GM21381 (cell line): ENCODE measurements around the gene ADAP1.
A peak's percentile ranks its signal among the peaks of the same experiment; 100 is the strongest.
"Not testable (repeated sequence)": the region's sequence is repeated elsewhere in the genome, so short reads cannot be mapped to it uniquely, and the experiment has no call there.

Source experiments
- ATAC-seq: cut with Tn5 transposase; IDR thresholded peaks from one replicate; pipeline ENCODE4 v1.9.1; 2021; ENCODE audit warnings: mild to moderate bottlenecking, moderate library complexity; ENCODE audit not compliant: unreplicated experiment

The ADAP1 gene

DNA sequence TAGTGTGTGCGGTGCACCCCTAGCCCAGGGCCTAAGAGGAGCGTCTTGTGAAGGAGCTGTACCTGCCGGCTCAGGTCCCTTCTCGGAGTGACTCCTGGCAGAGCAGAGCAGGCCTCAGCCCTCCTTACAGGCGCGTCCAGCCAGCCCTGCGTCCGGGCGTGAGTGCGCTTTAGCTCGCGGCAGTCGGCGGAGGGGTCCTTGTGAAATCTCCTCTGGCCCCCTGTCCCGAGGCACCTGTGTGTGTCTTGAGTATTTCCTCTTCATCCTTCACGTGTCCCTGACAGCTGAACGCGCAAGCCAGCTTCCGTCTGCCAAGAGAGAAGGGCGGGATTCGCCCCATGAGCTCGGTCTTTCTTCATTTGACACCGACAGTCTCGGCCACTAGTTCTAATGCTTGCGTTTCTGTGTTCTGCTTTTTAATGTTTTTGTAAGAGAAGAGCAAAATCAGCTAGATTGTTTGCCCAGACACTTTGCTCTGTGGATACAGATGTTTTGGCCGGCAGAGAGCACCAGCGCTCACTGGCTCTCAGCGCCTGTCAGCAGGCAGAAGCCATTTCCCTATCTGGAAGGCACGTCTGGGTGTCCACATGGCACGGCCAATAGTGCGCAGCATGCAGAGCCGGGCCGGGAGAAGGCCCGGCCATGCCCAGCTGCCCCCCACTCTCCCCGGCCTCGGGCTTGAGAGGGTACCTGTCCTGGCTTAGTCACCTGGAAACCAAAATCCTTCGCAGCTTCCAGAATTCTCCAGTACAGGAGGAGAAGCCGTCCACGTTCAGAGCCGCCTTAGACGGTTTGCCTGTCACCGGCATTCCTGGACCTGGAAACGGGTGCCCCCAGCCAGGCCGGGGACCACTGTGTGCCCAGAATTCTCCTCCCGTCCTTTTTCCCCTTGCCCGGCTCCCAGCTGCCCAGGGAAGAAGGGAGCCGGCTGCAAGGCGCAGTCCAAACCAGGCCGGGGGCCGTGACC lies 71.1 kb downstream of the ADAP1 start:
- ATAC-seq = no peak

DNA sequence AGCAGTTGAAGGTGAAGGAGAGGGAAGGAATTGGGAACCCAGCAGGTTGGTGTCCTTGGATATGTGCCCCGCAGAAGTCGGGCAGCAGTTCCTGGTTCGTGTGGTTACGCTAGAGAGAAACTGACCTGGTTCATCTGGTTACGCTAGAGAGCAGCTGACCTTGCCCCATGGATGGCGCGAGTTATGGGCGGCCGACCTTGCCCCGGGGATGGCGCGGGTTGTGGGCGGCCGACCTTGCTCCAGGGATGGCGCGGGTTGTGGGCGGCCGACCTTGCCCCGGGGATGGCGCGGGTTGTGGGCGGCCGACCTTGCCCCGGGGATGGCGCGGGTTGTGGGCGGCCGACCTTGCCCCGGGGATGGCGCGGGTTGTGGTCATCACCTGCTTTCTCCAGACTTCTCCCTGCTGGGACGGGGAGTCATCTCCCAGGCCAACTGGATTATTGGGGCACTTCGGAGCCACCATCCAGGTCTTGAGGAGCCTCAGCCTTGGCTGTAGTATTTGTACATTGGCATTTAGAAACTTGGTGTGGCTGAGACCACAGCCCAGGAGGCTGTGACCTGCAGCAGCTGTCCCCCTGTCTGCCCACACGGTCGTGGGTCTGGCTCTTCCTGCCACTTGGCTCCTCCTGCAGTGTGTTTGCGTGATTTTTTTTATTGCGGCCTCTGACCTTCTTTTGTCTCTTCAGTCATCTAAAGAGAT lies 72.0 kb downstream of the ADAP1 start:
- ATAC-seq = no peak

DNA sequence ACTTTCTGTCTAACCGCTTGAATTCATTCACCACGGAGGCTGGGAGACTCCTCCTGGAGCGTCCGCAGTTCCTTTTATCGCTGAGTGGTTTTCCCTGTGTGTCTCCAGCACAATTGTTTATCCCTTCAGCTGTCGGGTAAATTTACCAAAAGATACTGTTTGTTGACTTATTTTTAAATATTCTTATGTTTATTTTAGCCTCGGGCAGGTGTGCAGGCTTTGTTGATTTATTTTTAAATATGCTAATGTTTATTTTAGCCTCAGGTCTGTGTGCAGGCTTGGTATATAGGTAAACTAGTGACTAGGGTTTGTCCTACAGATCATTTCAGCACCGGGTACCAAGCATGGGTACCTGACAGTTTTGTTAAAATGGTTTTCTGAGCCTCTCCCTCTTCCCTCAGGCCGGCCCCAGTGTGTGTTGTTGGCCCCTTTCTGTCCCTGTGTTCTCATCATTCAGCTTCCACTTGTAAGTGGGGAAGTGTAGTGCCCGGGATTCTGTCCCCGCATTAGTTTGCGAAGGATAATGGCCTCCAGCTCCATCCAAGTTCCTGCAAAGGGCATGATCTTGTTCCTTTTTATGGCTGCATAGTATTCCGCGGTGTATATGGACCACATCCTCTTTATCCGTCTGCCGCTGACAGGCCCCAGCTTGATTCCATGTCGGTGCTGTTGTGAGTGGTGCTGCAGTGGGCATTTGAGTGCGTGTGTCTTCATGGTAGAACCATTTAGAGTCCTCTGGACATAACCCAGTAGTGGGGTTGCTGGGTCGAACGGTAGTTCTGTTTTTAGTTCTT lies 72.8 kb downstream of the ADAP1 start:
- ATAC-seq = no peak

DNA sequence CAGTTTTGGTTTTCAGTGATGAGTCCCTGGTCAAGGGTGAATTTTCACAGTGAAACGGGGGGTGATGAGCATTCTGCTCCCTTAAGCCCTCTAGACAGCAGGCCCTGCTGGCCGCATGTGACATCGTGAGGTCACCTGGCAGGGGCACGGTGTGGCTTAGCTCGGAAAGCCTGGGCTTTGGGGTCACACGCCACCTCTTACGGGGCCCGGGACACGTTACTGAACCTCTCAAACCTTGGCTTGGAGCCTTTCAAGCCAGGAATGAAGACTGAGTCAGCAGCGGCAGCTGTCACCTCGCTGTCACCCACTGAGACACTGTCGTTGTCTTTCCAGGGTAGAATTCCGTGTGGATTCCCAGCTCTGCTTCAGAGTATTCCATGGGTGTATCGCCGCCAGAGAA lies 74.0 kb downstream of the ADAP1 start:
- no peak for ATAC-seq

DNA sequence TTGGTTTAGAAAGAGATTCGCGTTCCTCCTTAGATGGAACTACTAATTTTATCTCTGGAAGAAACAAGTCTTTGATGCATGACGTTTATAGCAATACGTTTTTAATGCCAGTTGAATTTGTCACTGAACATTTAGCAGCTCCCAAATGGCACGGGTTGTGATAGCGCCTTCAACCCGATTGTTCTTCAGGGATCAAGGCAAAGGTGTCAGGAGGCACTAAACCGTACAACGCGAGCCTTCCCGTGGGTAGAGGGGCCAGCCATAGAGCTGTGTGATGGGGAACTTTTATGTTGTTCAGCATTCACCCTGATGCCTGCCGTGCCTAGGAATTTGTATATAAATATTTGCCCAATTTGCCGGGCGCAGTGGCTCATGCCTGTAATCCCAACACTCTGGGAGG lies 74.8 kb downstream of the ADAP1 start:
- ATAC-seq = no peak

DNA sequence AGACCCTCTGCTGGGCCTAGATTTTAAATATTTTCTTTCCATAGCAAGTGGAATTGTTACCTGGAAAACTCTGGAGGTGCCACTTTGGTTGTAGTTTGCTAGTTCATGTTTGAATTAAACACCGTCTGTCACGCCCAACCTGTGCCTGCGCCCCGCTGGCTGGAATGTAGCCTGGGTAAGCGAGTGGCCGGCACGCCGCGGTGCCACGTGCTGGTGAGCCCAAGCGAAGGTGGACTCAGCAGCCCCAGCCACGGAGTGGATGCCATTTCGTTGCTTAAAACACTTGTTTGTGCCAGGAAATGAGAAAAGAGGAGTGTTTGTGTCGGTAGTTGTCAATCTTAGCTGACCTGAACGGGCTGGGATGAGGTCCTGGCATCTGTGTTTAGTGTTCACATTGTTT lies 75.4 kb downstream of the ADAP1 start:
- no peak for ATAC-seq

DNA sequence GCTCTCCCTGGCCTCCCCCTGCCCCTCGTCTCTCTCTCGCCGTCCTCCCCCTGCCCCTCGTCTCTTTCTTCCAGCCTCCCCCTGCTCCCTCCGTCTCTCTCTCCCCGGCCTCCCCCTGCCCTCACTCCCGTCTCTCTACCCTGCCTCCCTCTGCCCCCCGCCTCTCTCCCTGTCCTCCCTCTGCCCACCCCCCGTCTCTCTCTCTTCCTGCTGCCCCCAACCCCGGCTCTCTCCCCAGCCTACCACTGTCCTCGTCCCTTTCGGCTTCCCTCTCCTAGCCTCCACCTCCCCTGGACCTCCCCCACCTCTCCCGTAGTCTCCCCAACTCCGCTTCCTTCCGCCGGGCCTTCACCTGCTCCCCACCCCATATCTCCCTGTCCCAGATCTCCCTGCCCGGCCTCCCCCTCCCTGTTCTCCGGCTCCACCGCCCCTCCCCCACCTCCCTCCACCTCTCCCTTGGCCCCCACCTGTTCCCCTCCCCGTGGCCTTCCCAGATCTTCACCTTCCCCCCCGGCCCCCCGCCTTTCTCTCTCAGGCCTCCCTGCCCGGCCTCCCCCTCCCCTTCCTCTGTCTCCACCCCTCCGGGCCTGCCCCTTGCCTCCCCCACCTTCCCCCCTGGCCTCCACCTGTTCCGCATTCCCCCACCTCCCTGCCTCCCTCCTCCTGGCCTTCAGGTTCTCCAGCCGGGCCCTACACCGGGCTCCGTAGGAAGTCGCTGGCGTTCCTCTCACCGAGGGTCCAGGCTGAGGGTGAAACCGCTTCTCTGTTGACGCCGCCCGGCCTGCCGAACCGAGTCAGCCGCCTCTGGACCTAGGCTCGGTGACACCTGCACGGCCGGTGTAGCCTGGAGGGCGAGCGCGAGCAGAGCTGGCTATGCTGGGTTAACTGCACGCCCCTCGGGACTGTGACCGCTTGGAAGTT lies 76.9 kb downstream of the ADAP1 start:
- ATAC-seq = no peak

DNA sequence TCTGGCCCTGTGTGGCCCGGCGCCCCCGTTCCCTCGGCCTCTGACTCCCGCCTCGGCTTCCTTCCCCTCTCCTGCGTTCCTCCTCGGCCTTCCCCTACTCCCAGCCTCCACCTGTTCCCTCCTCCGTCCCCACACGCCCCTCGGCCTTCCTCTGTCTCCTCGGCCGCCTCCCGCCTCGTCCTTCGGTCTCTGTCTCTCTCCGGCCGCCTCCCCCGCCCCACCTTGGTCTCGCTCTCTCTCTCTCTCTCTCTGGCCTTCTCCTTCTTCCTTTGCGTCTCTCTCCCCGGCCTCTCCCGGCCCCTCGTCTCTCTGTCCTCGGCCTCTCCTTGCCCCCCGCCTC lies 77.5 kb downstream of the ADAP1 start:
- peak; percentile 13 for ATAC-seq

DNA sequence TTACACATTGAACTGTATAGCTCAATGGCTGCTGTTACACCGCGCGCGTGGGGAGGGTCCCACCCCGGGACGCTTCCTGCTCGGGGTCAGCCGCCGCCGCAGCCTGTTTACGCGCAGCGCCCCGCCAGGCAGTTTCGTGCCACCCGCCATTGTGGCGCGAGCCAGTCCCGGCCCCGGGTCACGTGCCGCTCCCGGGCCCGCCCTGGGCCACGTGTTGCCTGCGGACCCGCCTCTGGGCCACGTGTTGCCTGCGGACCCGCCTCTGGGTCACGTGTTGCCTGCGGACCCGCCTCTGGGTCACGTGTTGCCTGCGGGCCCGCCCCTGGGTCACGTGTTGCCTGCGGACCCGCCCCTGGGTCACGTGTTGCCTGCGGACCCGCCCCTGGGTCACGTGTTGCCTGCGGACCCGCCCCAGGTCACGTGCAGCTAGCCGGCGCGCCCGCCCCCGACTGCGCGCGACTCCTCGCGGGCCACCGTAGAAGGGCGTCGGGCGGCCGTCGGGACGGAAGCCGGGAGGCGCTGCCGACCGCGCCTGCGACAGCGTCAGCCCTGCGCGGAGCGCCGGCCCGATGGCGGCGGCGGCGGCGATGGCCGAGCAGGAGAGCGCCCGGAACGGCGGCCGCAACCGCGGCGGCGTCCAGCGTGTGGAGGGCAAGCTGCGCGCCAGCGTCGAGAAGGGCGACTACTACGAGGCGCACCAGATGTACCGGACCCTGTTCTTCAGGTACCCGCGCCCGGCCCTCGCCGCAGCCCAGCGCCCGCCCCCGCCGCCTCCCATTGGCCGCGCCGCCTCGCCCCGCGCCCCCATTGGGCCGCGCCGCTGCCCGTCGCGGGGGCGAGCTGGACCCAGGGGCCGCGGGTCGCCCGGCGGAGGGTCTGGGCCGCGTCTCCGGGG lies 78.2 kb downstream of the ADAP1 start, which contains the start of gene GET4:
TSS of gene GET4 (plus strand) at position 478 of the 895 bp plus-strand sequence. CDS start at position 570, 92 bp downstream.
- ATAC-seq = peak; percentile 69

DNA sequence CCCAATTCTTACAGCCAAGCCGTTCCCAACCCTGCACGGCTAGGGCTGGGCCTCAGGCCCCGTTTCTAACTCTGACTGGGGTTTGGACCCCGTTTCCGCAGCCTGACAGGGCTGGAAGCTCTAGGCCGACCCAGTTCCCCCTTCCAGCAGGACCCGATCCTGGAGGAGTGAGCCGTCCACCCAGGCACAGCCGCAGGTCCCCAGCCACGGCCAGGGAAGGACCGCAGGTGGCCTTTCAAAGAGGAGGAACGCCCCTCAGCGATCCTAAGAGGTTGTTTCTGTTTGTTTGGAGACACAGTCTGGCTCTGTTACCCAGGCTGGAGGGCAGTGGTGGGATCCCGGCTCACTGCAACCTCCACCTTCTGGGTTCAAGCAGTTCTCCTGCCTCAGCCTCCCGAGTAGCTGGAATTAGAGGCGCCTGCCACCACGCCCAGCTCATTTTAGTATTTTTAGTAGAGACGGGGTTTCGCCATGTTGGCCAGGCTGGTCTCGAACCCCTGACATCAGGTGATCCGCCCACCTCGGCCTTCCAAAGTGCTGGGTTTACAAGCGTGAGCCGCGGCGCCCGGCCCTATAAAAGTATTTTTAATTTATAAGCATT lies 78.9 kb downstream of the ADAP1 start:
- ATAC-seq = no peak

DNA sequence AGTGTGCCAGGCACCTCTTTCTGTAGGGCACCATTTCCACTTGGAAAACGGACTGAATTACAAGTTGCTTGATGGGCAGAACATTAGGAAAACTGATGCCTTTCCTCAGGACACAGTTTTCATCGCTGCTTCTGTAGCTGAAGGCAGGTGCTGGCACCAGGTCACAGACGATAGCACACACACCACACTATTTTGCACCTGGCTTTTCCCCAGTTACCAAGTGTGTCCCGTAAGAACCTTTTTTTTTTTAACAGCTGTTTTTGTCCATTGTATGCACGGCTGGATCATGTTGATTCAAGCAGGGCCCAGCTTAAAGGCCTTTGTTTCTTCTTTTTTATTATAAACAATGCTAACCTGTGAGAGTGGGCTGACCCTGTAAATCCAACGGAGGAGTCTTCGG lies 79.4 kb downstream of the ADAP1 start:
- no peak for ATAC-seq

DNA sequence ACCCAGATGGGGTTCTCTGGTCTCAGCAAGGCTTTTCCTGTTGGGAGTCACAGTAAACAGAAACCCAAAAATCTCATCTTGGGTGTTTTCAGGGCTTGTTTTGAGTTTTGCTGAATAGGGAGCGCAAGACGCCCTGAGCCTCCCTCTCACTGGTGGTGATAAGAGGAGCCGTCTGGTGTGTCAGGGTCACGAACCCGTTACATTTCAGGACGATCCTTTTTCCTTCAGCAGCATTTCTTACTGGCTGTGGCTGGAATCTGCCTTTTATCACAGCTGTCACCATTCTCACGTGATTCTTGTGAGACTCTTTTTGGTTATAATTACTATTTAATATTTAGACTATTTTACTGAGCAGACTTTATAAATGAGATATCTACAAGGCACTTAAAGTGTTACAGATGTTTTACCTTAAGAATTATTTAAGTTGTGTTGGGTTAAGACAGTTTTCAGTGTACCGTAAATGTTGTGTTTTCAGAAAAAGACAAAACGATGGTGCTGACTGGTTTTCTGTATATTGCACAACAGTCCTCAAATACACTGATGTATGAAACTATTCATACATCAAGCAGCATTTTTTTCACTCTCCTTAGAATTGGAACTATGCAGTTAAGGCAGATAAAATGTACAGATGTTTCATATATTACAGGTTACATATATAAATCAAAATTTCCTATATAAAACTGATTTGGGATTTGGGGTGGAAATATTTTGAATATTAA lies 80.3 kb downstream of the ADAP1 start:
- ATAC-seq = no peak

DNA sequence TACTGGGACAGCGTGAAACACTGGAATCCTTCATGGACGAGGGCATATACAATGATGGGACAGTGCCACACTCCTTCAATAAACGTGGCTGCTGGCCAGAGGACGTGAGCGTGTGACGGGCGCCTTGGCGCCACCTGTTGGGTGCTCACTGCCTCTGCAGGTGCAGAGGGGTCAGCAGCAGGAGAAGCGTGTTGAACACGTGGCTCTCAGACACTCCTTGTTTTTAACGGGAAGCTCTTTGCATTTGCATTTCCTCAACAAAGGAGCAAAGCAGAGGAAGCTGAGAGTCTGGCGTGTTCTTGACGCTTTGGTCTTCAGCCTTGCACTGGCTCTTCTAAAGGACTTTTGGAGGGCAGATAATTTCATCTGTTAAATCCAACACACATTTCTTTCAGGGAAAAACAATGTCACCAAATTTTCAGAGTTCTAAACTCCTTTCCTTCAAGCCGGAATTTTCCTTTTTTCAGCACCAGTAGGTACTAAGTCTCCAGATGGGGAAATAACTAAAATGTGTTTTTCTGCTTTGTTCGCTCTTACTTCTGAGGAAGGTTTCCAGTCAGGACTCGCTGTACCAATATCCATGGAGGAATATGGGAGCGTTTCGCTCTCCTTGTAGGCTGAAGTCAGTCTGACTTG lies 81.0 kb downstream of the ADAP1 start:
- ATAC-seq = no peak

DNA sequence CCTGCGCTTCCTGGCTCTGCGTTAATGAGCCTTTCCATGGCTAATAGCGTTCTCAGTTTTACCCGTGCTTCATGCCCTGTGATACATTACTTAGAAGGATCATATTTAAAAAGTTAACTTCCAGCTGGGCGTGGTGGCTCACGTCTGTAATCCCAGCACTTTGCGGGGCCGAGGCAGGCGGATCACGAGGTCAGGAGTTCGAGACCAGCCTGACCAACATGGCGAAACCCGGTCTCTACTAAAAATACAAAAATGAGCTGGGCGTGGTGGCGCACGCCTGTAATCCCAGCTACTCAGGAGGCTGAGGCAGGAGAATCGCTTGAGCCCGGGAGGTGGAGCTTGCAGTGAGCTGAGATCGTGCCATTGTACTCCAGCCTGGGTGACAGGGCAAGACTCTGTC lies 81.8 kb downstream of the ADAP1 start:
- ATAC-seq = not testable (repeated sequence)

DNA sequence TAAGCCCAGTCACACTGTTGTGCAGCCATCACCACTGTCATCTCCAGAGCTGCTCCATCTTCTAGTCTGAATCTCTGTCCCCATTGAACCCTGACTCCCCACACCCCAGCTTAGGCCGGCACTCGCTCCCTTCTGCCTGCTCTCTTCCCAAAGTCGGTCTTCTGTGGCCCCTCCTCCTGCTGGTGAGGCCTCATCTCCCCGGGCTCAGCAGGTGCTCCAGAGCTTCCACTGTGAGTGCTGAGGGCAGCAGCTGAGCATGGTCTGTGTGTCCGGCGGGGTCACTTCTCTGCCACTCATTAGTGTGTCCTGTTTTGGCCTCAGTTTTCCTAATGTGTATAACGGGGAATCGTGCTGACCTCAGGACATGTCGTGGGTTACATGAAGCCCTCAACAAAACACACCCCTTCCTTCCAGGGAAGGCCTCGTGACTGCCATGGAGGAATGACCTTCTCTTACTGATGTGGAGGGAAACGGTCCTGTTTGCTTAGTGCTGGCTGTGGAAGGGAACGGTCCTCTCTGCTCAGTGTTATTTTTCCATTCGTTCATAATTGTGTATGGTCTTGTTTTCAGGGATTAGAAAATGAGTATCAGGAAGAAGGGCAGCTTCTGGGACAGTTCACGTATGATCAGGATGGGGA lies 82.5 kb downstream of the ADAP1 start:
- no peak for ATAC-seq

DNA sequence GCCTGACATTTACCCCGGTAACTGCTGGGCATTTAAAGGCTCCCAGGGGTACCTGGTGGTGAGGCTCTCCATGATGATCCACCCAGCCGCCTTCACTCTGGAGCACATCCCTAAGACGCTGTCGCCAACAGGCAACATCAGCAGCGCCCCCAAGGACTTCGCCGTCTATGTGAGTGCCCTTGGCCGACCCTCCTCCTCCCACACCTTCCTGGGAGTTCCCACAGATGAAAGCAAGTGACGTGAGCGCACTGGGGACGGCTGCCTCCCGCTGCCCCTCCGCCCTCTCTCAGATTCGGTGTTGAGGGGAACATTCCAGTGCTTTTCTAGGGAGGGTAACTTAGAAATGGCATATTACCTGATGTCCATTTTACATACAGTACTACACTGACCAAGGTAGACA lies 85.1 kb downstream of the ADAP1 start:
- ATAC-seq = no peak

DNA sequence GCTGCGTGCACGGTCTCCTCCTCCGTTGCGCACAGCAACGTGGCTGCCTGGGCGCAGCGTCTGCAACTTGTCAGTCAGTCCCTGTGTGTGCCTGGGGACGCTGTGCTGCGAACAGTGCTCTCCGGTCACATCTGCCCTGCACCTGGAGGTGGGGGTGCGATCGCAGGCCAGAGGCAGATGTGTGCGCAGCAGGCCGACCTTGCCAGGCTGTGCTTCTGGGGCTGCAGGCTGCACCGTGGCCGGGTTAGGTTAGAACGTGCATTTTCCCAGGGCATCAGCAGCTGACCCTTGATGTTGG lies 86.3 kb downstream of the ADAP1 start:
- ATAC-seq = no peak
